GM12878 (cell line): ENCODE measurements around the gene BCAR3. TPM values are rescaled to one million over a fixed set of nuclear protein-coding genes. Genes with fewer than 3 reads are reported as not detected.

ENCODE experiments used
- ATAC-seq: fragments of 200-7000 bp; cut with Tn5 transposase; 3 replicates; pipeline ENCODE4 v1.9.1; 2020; ENCODE audit warnings: mild to moderate bottlenecking, moderate library complexity
- BruUV-seq: library from RNA; stranded (reverse); fragments of 400-500 nt; replicated peaks from 2 replicates; lab custom pipeline; 2021; lab: Mats Ljungman, UMichigan
- CTCF ChIA-PET: fragments of 300-600 bp; sonication (Branson Sonifier 250); formaldehyde crosslinking; extraction: SDS; loops from one replicate; lab custom pipeline; 2021; ENCODE audit warnings: inconsistent platforms; lab: Yijun Ruan, JAX
- POLR2A ChIA-PET: fragments of 350-600 bp; formaldehyde crosslinking; extraction: SDS; loops from one replicate; lab custom pipeline; 2021; ENCODE audit warnings: inconsistent platforms; lab: Charles Lee
- RAD21 ChIA-PET: fragments of 300-600 bp; sonication (Branson Sonifier 250); formaldehyde crosslinking; loops from one replicate; lab custom pipeline; 2023; ENCODE audit warnings: antibody characterized with exemption; ENCODE audit not compliant: unreplicated experiment; lab: Charles Lee
- SMC1A ChIA-PET: fragments of 300-600 bp; sonication (Branson Sonifier 250); formaldehyde crosslinking; loops from one replicate; lab custom pipeline; 2023; ENCODE audit not compliant: unreplicated experiment, uncharacterized antibody; lab: Charles Lee
- DNase-seq: peaks from one replicate; pipeline ENCODE4 v3.0.0-alpha.2; 2011; ENCODE audit warnings: low read depth, low spot score
- FAIRE-seq: peaks from 3 replicates; lab custom pipeline; 2011; peaks lifted over from hg19 to GRCh38; lab: Jason Lieb, UNC
- H2AFZ ChIP-seq: 2 replicates; pipeline ENCODE4 v1.6.0; 2011; ENCODE audit warnings: low read depth, low read length, control low read depth; ENCODE audit not compliant: control insufficient read depth
- H3K27ac ChIP-seq: 2 replicates; pipeline ENCODE4 v1.5.1; 2011; ENCODE audit warnings: control low read depth; ENCODE audit not compliant: control insufficient read depth, insufficient read depth
- H3K27me3 ChIP-seq, 2 experiments: replicated peaks in 1 of 2; 2 replicates each; pipeline versions ENCODE4 v1.6.0 to v1.6.1; 2011; ENCODE audit warnings: low read length in 1 of 2; ENCODE audit not compliant: control insufficient read depth in 2 of 2, insufficient read depth in 2 of 2
- H3K36me3 ChIP-seq, 2 experiments: 2 replicates each; pipeline ENCODE4 v1.5.1; 2011; ENCODE audit warnings: low read length in 1 of 2; ENCODE audit not compliant: control insufficient read depth in 2 of 2, insufficient read depth in 2 of 2
- H3K4me1 ChIP-seq: 2 replicates; pipeline ENCODE4 v1.6.1; 2011; ENCODE audit warnings: mild to moderate bottlenecking, low read length, moderate library complexity, mixed read lengths; ENCODE audit not compliant: control insufficient read depth, insufficient read depth
- H3K4me2 ChIP-seq: 2 replicates; pipeline ENCODE4 v1.6.0; 2011; ENCODE audit warnings: control low read depth; ENCODE audit not compliant: control insufficient read depth, insufficient read depth
- H3K4me3 ChIP-seq: fragments of 200-600 bp; sonication (generic); 2 replicates; pipeline ENCODE4 v1.5.1; 2016
- H3K79me2 ChIP-seq: 2 replicates; pipeline ENCODE4 v1.6.0; 2011; ENCODE audit warnings: low read length; ENCODE audit not compliant: control insufficient read depth, insufficient read depth
- H3K9ac ChIP-seq: 2 replicates; pipeline ENCODE4 v1.8.0; 2011; ENCODE audit warnings: low read length, control low read depth, mixed read lengths; ENCODE audit not compliant: control insufficient read depth, insufficient read depth
- H3K9me3 ChIP-seq: replicated peaks from 3 replicates; pipeline ENCODE4 v1.5.1; 2011; ENCODE audit warnings: mild to moderate bottlenecking, low read length; ENCODE audit not compliant: control insufficient read depth, insufficient read depth
- H4K20me1 ChIP-seq: 2 replicates; pipeline ENCODE4 v1.6.0; 2011; ENCODE audit not compliant: control insufficient read depth, insufficient read depth
- BCL3 ChIP-seq: IDR thresholded peaks from 2 replicates; pipeline ENCODE4 v1.6.1; 2011; ENCODE audit warnings: borderline replicate concordance, low read depth, mild to moderate bottlenecking, moderate library complexity, low read length; ENCODE audit not compliant: insufficient read depth, poor library complexity, severe bottlenecking
- CEBPB ChIP-seq, 2 experiments: fragments of 150-350 bp in 1 of 2; IDR thresholded peaks; 2 replicates each; pipeline ENCODE4 v1.6.1; 2012 to 2014; ENCODE audit warnings: low read depth in 2 of 2, low read length in 2 of 2, borderline replicate concordance in 1 of 2, inconsistent platforms in 1 of 2
- EED ChIP-seq: sonication (generic); IDR thresholded peaks from 2 replicates; pipeline ENCODE4 v1.6.1; 2016; ENCODE audit warnings: antibody characterized with exemption, low read depth
- PRDM15 ChIP-seq: fragments of 450-650 bp; formaldehyde crosslinking; IDR thresholded peaks from 2 replicates; pipeline ENCODE4 v1.4.0; 2020; ENCODE audit warnings: mild to moderate bottlenecking, moderate library complexity
- ZBTB11 ChIP-seq: fragments of 450-650 bp; formaldehyde crosslinking; IDR thresholded peaks from 2 replicates; pipeline ENCODE4 v1.5.0; 2022; ENCODE audit warnings: mild to moderate bottlenecking, missing genetic modification characterization
- WGBS: methylation state at CpG from one replicate; pipeline ENCODE4 v1.1.6; 2016; ENCODE audit warnings: low lambda C conversion rate; ENCODE audit not compliant: insufficient replicate concordance, insufficient coverage; ENCODE audit errors: missing lambda C conversion rate; 5-methylcytosine and 5-hydroxymethylcytosine counted together
- in situ Hi-C: fragments of 300-500 bp; cut with MboI; formaldehyde crosslinking; loops from 9 replicates; pipeline ENCODE4 v1.14.3; 2018; ENCODE audit warnings: mixed read lengths
- intact Hi-C: fragments of 100-400 bp; cut with micrococcal nuclease; formaldehyde crosslinking; loops from one replicate; pipeline ENCODE4 v1.14.2; 2022; ENCODE audit not compliant: unreplicated experiment
- polyA plus RNA-seq, 11 experiments: library from polyadenylated mRNA; depleted of rRNA in 4 of 11; unstranded in 6 of 11; stranded (reverse) in 5 of 11; fragments of >200 nt; fragmentation: Nextera tagmentation in 4 of 11; fragmentation: Illumina TruSeq in 1 of 11; extraction: Ambion mirVana in 4 of 11; extraction: Trizol in 1 of 11; gene quantifications; 1 replicate in 1 of 11; 2 replicates in 10 of 11; pipeline versions ENCODE4 v1.2.1 to v1.2.3, GENCODE V29; 2011 to 2016; ENCODE audit warnings: inconsistent platforms in 2 of 11, missing spikeins in 2 of 11, low read depth in 1 of 11
- total RNA-seq, 4 experiments: library from RNA; depleted of rRNA in 3 of 4; stranded (reverse); fragments of >200 nt in 3 of 4; fragmentation: Illumina TruSeq in 1 of 4; extraction: Trizol in 1 of 4; gene quantifications; 2 replicates each; pipeline versions ENCODE4 v1.2.1 to v1.2.3, GENCODE V29; 2013 to 2021

The BCAR3 gene
- total and polyA plus RNA-seq, 10 of the 15 experiments (the other 5 are each of a cell fraction or from before 2014, with no cell fraction given) = 1.3 to 6.6 (median 1.8) TPM

GRCh38 chr1:93676427-93676826 is 5.2 kb downstream of the BCAR3 start (continued):
- TF ChIP-seq EED (no peak), CEBPB (IDR thresholded peaks at IDR 0.05; ENCODE audit: borderline replicate concordance in 1 of 2, low read depth in 2 of 2, low read length in 2 of 2) (no peak)

- Histone ChIP-seq H3K4me3 (no peak overlapping the region), H4K20me1 (no peaks in the 10 kb centered on the region; the same call in 1 of the 2 replicates), H2AFZ (no peak overlapping the region), H3K9ac (no peak overlapping the region), H3K9me3 (no peaks in the 10 kb centered on the region), H3K36me3 (no peaks in the 10 kb centered on the region), H3K27ac (no peak overlapping the region), H3K4me2 (no peak overlapping the region), H3K27me3 (peaks cover 0 to 4% of the 10 kb centered on the region in 2 experiments; a peak in 1 of 4 replicates), H3K4me1 (peaks cover 6% of the 10 kb centered on the region; the same call in 1 of the 2 replicates), H3K79me2 (no peaks in the 10 kb centered on the region)
- TF ChIP-seq ZBTB11 = no peak
- no peak for TF ChIP-seq BCL3
- no peak for TF ChIP-seq PRDM15 (CRISPR knock-in tag)
- ATAC-seq (no peak), DNase-seq (no peak), FAIRE-seq (no peak)
- no TSS peak for BruUV-seq
- WGBS = 73% methylated on average over 5 of the region's 5 CpGs
- intact Hi-C loops = no loop called here
- POLR2A ChIA-PET = interaction anchor here (0.7 kb wide), 1 partner anchor 74 kb away, joined by 6 read pairs; no protein-coding TSS in a partner anchor
- RAD21 ChIA-PET = interaction anchor here (0.7 to 1.8 kb wide), 4 partner anchors 14 to 138 kb away, joined by 3 to 4 read pairs (median 4); no protein-coding TSS in a partner anchor
- SMC1A ChIA-PET = interaction anchor here (1.0 to 2.2 kb wide), 3 partner anchors 10 to 47 kb away, joined by 3 to 11 read pairs (median 7); no protein-coding TSS in a partner anchor
- in situ Hi-C loops = no loop called here
- CTCF ChIA-PET = interaction anchor here (1.1 to 1.8 kb wide), 2 partner anchors 14 to 47 kb away, joined by 3 to 5 read pairs; no protein-coding TSS in a partner anchor
Observed at GRCh38 chr1:93675931-93676330, 5.7 kb downstream of the BCAR3 start.
